SJSA1 (cell line): ENCODE results near the gene NUP62. TPM values are rescaled to one million over a fixed set of nuclear protein-coding genes. Genes with fewer than 3 reads are reported as not detected.
A peak's percentile ranks its signal among the peaks of the same experiment; 100 is the strongest.
"Not testable (repeated sequence)": the region's sequence is repeated elsewhere in the genome, so short reads cannot be mapped to it uniquely, and the experiment has no call there.

ENCODE experiments used
- DNase-seq, 2 experiments: peaks; one replicate each; pipeline ENCODE4 v3.0.0-alpha.2; 2015 to 2020; ENCODE audit warnings: low spot score in 2 of 2, low read depth in 1 of 2
- H3K27ac ChIP-seq: fragments of 250-450 bp; sonication (Bioruptor Pico); 2 replicates; pipeline ENCODE4 v1.5.1; 2020; ENCODE audit warnings: mild to moderate bottlenecking, moderate library complexity
- H3K27me3 ChIP-seq: fragments of 250-450 bp; sonication (Bioruptor Pico); replicated peaks from 2 replicates; pipeline ENCODE4 v1.5.1; 2020; ENCODE audit warnings: mild to moderate bottlenecking, moderate library complexity
- H3K36me3 ChIP-seq: fragments of 250-450 bp; sonication (Bioruptor Pico); 2 replicates; pipeline ENCODE4 v1.5.1; 2020; ENCODE audit warnings: mild to moderate bottlenecking
- H3K4me1 ChIP-seq: fragments of 250-450 bp; sonication (Bioruptor Pico); replicated peaks from 2 replicates; pipeline ENCODE4 v1.6.1; 2021; ENCODE audit warnings: mild to moderate bottlenecking
- H3K4me3 ChIP-seq: fragments of 250-450 bp; sonication (Bioruptor Pico); 2 replicates; pipeline ENCODE4 v1.5.1; 2020; ENCODE audit warnings: mild to moderate bottlenecking
- H3K9me3 ChIP-seq: fragments of 250-450 bp; sonication (Bioruptor Pico); replicated peaks from 2 replicates; pipeline ENCODE4 v1.5.1; 2020; ENCODE audit warnings: mild to moderate bottlenecking
- total RNA-seq: library from RNA; depleted of rRNA; stranded (reverse); fragments of >200 nt; shearing (Covaris generic); gene quantifications from 2 replicates; pipeline ENCODE4 v1.2.3, GENCODE V29; 2014

NUP62 gene
- total RNA-seq, 1 experiment from 2014 or later, result 80.3 TPM

- H3K9me3 ChIP-seq, H3K27ac ChIP-seq, H3K36me3 ChIP-seq, H3K4me3 ChIP-seq, DNase-seq, H3K27me3 ChIP-seq, H3K4me1 ChIP-seq: not testable (repeated sequence)
Observed at GRCh38 chr19:49958144-49958543, 28.8 kb upstream of the NUP62 start.

DNA sequence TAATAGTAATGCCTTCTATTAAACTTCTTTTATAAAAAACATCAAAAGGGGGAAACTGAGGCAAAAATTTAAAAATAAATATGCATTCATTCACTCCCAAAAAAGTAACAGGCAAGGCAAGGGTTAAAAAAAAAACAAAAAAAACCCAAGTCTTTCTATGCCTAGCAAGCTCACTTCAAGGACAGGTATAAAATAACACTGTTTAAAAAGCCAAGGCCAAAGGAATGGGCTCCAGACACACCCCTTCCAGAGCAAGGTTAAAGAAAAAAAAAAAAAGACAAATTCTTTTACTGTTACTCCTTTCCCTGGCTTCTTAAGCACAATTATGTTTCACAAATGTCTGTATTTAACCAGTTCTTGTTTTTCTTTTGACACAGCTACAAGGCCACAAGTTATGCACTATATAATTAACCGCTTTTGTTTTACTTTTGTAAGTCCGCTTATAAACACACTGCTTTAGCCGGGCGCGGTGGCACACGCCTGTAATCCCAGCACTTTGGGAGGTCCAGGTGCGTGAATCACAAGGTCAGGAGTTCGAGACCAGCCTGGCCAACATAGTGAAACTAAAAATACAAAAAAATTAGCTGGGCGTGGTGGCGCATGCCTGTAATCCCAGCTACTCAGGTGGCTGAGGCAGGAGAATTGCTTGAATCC lies 28.1 kb upstream of the NUP62 start:
- peaks cover 4% of the 10 kb centered on the region; the same call in 1 of the 2 replicates for H3K27me3 ChIP-seq
- H3K27ac ChIP-seq, result no peak overlapping the region
- H3K9me3 ChIP-seq, result no peaks in the 10 kb centered on the region
- peaks cover 6% of the 10 kb centered on the region; the same call in 1 of the 2 replicates for H3K4me1 ChIP-seq
- DNase-seq, result peak in 1 of 2 experiments; percentile 59
- no peak overlapping the region for H3K4me3 ChIP-seq
- no peaks in the 10 kb centered on the region for H3K36me3 ChIP-seq

DNA sequence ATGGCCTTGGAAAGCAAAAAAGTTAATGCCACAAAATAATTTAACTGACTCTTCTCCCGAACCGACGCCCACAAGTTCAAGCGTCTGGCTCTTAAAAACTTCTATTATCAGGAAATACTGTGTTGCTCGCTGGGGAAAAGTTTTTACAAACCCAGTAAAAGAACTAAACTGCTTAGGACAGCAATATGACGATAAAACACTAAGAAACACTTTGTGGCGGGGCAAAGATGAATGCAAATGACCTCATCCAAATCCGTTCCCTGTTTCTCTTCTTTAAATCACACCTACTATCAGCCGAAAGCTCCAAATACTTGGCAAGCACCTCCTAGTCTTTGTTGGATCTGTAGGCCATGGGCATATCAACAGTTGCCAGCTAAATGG lies 26.8 kb upstream of the NUP62 start:
- DNase-seq, result no peak
- Histone ChIP-seq H3K27ac (no peak overlapping the region), H3K4me1 (peaks cover 6% of the 10 kb centered on the region; the same call in 1 of the 2 replicates), H3K9me3 (no peaks in the 10 kb centered on the region), H3K27me3 (peaks cover 4% of the 10 kb centered on the region; the same call in 1 of the 2 replicates), H3K4me3 (no peak overlapping the region), H3K36me3 (no peaks in the 10 kb centered on the region)

DNA sequence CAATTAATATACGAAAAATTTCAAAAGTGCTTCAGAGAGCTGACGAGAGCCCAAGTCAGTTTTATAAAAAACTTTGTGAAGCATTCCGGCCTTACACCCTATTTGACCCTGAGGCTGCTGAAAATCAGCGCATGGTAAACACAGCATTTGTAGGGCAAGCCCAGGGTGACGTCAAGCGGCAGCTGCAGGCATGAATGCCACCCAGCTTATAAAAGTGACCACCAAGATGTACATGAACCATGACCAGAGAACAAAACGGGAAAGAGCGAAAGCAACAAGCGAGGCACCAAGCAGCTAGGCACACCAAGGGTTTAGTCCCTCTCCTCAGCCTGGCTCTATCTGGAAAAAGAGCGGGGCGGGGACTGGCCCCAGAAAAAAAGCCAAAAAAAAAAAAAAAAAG lies 25.6 kb upstream of the NUP62 start:
- peaks cover 4% of the 10 kb centered on the region; the same call in 1 of the 2 replicates for H3K27me3 ChIP-seq
- H3K4me1 ChIP-seq, result peaks cover 6% of the 10 kb centered on the region; the same call in 1 of the 2 replicates
- peak in 1 of 2 experiments; percentile 15 for DNase-seq
- no peak overlapping the region for H3K4me3 ChIP-seq
- no peaks in the 10 kb centered on the region for H3K9me3 ChIP-seq
- no peaks in the 10 kb centered on the region for H3K36me3 ChIP-seq
- no peak overlapping the region for H3K27ac ChIP-seq

- H3K36me3 ChIP-seq, result no peaks in the 10 kb centered on the region
- DNase-seq, result no peak
- peaks cover 6% of the 10 kb centered on the region; the same call in 1 of the 2 replicates for H3K4me1 ChIP-seq
- H3K9me3 ChIP-seq, result no peaks in the 10 kb centered on the region
- peaks cover 4% of the 10 kb centered on the region; the same call in 1 of the 2 replicates for H3K27me3 ChIP-seq
- H3K4me3 ChIP-seq, result no peak overlapping the region
- no peak overlapping the region for H3K27ac ChIP-seq
Observed at GRCh38 chr19:49954092-49954829, 25.0 kb upstream of the NUP62 start.

GRCh38 chr19:49953416-49953815 lies 24.1 kb upstream of the NUP62 start:
- H3K27me3 ChIP-seq, result peaks cover 4% of the 10 kb centered on the region; the same call in 1 of the 2 replicates
- no peak overlapping the region for H3K27ac ChIP-seq
- no peak for DNase-seq
- no peaks in the 10 kb centered on the region for H3K36me3 ChIP-seq
- no peaks in the 10 kb centered on the region for H3K9me3 ChIP-seq
- peaks cover 6% of the 10 kb centered on the region; the same call in 1 of the 2 replicates for H3K4me1 ChIP-seq
- H3K4me3 ChIP-seq, result no peak overlapping the region

GRCh38 chr19:49952906-49953305 lies 23.6 kb upstream of the NUP62 start:
- no peaks in the 10 kb centered on the region for H3K9me3 ChIP-seq
- DNase-seq, result no peak
- H3K27ac ChIP-seq, result no peak overlapping the region
- H3K36me3 ChIP-seq, result no peaks in the 10 kb centered on the region
- no peak overlapping the region for H3K4me3 ChIP-seq
- peaks cover 4% of the 10 kb centered on the region; the same call in 1 of the 2 replicates for H3K27me3 ChIP-seq
- peaks cover 6% of the 10 kb centered on the region; the same call in 1 of the 2 replicates for H3K4me1 ChIP-seq

GRCh38 chr19:49952479-49952836 lies 23.2 kb upstream of the NUP62 start:
- no peak for DNase-seq
- Histone ChIP-seq H3K9me3 (no peaks in the 10 kb centered on the region), H3K27me3 (peaks cover 4% of the 10 kb centered on the region; the same call in 1 of the 2 replicates), H3K27ac (no peak overlapping the region), H3K4me1 (peaks cover 3% of the 10 kb centered on the region; the same call in 1 of the 2 replicates), H3K4me3 (no peak overlapping the region), H3K36me3 (no peaks in the 10 kb centered on the region)

GRCh38 chr19:49951806-49952478 lies 22.6 kb upstream of the NUP62 start:
- Histone ChIP-seq H3K27me3 (peaks cover 4% of the 10 kb centered on the region; the same call in 1 of the 2 replicates), H3K4me1 (peaks cover 3% of the 10 kb centered on the region; the same call in 1 of the 2 replicates), H3K9me3 (no peaks in the 10 kb centered on the region), H3K36me3 (no peaks in the 10 kb centered on the region), H3K4me3 (no peak overlapping the region), H3K27ac (no peak overlapping the region)
- DNase-seq, result no peak

DNA sequence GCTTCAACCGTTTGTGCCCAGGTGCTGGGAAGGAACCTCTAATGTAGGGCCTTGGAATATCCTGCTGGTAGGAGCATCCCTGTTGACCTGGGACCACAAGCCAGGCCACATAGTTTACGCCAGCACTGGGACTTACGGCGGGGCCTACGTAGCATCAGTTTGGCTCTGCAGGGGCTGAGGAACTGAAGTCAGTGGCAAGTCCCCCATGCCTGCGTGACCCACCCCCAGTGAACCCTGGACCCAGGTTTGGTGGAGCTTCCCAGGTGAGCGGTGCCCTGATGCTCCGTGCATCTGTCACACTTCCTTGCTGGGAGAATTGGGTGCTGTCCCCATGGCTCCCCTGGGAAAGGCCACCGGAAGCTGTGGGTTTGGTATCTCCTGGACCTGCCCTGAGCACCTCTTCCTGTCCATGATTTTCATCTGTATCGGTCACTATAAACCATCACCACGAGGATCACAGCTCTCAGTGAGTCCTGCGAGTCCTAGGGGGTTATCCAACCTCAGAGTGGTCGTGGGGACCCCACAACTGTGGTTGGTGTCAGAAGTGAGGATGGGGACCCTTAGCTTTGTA lies 21.7 kb upstream of the NUP62 start:
- Histone ChIP-seq H3K4me1 (peaks cover 3% of the 10 kb centered on the region; the same call in 1 of the 2 replicates), H3K27ac (no peak overlapping the region), H3K27me3 (peaks cover under 1% of the 10 kb centered on the region; the same call in 1 of the 2 replicates), H3K4me3 (no peak overlapping the region), H3K36me3 (no peaks in the 10 kb centered on the region), H3K9me3 (no peaks in the 10 kb centered on the region)
- no peak for DNase-seq

GRCh38 chr19:49950590-49950948 lies 21.3 kb upstream of the NUP62 start:
- Histone ChIP-seq H3K27ac (no peak overlapping the region), H3K36me3 (no peaks in the 10 kb centered on the region), H3K9me3 (no peaks in the 10 kb centered on the region), H3K27me3 (no peaks in the 10 kb centered on the region; the same call in 1 of the 2 replicates), H3K4me1 (peaks cover 3% of the 10 kb centered on the region; the same call in 1 of the 2 replicates), H3K4me3 (no peak overlapping the region)
- no peak for DNase-seq

- DNase-seq, result peak in 1 of 2 experiments; percentile 31
- Histone ChIP-seq H3K27me3 (peaks cover 3% of the 10 kb centered on the region; the same call in 1 of the 2 replicates), H3K4me3 (no peak overlapping the region), H3K4me1 (no peaks in the 10 kb centered on the region; the same call in 1 of the 2 replicates), H3K27ac (no peak overlapping the region), H3K36me3 (no peaks in the 10 kb centered on the region), H3K9me3 (0 out of 2 replicates have a peak, but pooled peaks cover 2% of the 10 kb centered on the region)
Observed at GRCh38 chr19:49949742-49950589, 20.7 kb upstream of the NUP62 start.
